Stimulated activated CD8-positive, alpha-beta memory T cell treated with anti-CD3 and anti-CD28 coated beads, Interleukin-12 subunit alpha, Interleukin-12 subunit beta, amount 100 ng/mL, for 4 hours (primary cell): ENCODE results near the gene CKB.
"Not testable (repeated sequence)": the region's sequence is repeated elsewhere in the genome, so short reads cannot be mapped to it uniquely, and the experiment has no call there.

Experiments used
- DNase-seq: peaks from one replicate; pipeline ENCODE4 v3.0.0-alpha.2; 2020; ENCODE audit warnings: low read depth

Gene CKB

GRCh38 chr14:103526247-103526913, 3.8 kb upstream of the CKB start:
- no peak for DNase-seq

- DNase-seq, result not testable (repeated sequence)
Observed at GRCh38 chr14:103525430-103526246, 3.0 kb upstream of the CKB start.

DNA sequence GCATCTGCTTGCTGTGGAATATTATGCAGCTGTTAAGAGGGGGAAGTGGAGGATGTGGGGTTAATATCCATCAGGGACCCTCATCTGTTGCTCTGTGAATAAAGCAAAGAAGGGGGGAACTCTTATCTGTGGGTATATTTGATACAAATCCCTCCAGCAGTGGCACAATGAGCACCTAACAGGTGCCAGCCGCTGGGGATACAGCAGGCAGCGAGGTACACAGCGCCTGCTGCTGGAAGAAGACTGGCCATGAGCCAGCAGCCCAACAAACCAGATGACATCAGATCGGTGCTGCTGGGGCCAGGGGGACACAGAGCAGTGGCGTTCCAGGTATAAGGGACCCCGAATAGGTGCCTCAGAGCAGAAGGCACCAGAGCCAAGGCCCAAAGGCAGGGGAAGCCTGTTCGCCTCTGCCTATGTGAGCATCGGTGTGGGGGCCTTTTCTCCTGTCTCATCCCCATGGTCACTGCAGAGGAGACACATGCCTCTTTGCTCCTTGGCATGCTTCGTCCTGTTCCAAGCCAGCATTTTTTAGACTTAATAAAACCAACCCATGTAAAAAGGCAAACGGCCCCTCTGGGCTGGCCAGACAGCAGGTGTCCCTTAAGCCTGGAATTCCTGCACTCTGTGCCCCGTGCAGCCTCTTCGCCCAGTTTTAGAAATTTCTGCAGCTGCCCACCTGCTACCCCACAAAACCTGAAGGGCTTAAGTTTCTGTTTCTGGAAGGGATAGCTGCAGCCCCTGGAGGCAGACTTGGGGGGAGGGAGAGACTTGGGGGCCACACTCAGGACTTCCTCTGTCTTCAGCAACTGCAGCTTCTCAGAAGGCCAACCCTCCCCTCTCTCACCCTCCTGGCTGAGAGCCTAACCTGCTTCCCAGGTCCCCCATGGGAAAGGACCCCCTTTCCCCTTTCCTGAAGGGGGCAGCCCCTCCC, 1.6 kb upstream of the CKB start:
- no peak for DNase-seq

GRCh38 chr14:103523575-103523954, 935 bp upstream of the CKB start:
- DNase-seq, result no peak

DNA sequence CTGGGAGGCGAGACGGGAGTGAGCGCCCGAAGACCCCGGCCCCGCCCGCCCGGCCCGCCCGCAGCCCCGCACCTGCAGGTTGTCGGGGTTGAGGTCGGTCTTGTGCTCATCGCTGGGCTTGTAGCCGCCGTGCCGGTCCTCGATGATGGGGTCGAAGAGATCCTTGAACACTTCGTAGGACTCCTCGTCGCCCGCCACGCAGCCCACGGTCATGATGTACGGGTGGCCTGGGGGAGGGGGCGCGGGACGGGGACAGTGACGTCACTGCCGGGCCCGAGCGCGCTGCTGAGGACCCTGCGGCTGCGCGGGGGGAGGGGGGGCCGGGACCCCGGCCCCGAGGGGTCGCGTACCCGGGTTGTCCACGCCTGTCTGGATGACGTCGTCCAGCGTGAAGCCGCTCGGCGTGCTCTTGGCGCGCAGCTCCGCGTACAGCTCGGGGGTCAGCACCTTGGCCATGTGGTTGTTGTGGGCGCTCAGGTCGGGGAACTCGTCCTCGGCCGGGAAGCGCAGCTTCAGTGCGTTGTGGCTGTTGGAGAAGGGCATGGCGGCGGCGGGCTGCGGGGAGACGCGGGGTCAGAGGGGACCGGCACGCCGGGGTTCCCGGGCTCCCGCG, 573 bp downstream of the CKB start:
- DNase-seq, result no peak

DNA sequence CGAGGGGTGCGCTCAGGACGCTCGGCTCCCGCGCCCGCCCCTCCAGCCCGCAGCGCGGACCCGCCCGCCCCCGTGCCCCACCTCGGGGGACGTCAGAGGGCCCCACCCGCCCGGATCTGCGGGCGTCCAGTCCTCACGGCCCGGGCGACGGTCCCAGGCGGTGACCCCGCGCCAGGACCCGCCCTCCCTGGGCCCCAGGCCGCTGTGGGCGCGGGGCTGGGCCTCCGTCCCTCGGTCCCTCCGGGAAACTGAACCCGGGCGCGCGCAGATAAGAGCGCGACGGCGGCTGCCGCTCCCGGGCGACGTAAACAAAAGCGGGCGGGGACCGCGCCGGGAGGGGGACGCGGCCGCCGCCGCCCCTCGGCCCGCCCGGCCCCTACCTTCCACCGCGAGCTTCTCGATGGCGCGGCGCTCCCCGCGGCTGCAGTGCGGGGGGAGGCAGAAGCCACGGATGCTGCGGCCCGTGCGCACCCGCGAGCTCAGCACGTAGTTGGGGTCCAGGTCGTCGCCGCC, 1.1 kb downstream of the CKB start:
- DNase-seq, result no peak

DNA sequence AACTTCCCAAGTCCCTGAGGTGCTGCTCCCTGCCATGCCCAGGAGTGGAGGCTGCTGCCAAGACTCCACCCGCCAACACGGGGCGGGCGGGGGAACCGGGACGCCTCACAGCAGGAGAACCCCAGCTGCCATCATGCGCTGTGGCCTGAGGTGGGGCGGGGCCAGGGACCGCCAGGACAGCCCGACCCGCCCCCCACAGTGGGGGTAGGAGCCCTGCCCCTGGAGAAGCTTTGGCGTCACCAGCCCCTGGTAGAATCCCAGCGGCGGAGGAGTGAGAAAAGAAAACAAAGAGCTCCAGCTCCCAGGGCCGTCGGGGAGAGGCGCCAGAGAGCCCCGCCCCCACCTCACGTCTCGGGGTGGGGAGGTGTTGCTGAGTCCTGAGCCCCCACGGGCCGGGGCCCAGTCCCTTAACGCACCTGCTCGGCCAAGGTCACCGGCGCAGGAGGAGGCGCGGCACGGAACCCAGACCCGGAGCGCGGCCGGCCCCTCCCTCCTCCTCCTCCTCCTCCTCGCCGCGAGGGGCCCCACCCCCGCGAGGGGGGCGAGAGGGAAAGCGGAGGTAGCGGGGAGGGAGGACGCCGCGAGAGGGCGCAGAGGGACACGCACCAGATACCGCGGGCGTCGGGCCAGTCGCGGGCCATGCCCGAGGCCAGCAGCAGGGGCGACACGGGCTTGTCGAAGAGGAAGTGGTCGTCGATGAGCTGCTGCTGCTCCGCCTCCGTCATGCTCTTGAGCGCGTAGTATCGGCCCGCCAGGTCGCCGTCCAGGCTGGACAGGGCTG, 1.8 kb downstream of the CKB start:
- DNase-seq, result peak; percentile 59

DNA sequence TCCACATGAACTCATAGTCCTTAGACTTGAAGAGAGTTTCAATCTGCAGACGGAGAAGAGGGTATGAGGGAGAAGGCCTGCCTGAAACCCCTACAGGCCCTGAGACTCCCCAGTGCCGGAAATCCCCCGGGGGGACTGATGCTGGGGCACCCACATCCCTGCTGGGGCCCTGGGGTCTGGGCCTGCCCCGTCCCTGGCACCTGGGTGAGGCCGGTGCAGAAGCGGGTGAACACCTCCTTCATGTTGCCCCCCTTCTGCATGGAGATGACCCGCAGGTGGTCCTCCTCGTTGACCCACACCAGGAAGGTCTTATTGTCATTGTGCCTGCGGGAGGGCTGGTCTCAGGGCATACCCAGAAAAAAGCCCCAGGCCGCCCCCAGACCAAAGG, 2.4 kb downstream of the CKB start:
- DNase-seq, result no peak

- DNase-seq, result no peak
Observed at GRCh38 chr14:103519837-103520212, 2.8 kb downstream of the CKB start.

- no peak for DNase-seq
Observed at GRCh38 chr14:103519043-103519836, 3.4 kb downstream of the CKB start.

DNA sequence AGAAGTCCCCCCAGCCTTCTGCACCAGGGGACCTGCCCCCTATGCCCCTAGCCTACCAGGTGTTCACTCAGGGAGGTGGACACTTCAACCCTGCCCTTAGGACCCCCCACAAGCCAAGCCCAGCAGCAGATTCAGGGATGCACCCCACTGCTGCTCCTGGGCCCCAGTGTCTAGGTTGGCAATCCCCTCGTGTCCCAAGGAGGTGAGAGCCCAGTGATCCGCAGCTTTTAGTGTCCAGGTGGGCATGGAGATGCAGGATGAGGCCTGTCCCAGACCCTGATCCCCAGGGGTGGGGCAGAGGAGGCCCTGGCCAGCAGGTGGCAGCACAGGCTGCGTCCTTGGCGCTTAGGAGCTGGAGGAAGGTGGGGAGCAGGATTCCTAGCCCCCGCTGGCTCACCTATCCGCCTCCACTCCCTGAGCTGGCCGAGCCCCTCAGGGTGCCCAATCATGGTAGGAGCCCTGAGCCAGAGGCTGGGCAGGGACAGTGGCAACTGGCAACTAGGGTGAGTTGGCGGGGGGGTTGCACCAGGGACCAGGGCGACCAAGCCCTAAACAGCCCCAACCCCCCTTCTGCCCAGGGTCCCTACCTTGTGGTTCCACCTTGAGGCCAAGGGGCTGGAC, 4.1 kb downstream of the CKB start:
- DNase-seq, result no peak

GRCh38 chr14:103517721-103518421, 4.8 kb downstream of the CKB start:
- no peak for DNase-seq

GRCh38 chr14:103517174-103517566, 5.5 kb downstream of the CKB start:
- no peak for DNase-seq

DNA sequence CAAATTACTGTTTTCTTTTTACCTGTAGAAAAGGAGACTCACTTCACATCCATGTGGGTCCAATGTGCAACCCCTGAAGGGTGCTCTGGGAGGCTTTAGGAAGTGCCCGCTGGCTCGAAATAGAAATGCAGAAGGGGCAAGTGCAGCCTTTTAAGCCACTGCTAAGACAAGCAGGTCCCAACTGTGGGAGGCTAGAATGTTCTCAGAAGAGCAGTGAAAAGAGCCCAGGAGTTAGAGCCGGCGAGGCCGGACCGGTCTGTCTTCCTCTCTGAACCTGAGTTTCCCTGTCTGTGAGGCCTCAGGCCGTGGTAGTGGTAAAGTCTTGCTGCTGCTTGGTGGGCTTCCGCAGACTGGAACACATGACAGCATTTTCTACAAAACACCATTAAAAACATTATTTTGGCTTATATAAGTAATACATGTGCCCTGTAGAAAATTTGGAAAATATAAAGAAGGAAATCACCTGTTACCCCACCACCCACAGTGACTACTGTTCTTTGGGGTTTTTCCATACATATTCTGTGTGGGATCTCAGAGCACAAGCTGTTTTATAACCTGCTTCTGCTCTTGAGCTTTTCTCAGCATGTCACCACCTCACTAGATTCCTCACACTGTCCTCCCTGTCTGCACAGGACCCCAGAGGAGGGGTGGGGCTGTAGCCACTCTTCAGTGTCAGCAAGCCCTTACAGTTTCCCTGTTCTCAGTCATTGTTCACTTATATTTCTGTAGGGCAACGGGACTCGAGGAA, 6.0 kb downstream of the CKB start:
- DNase-seq, result no peak

DNA sequence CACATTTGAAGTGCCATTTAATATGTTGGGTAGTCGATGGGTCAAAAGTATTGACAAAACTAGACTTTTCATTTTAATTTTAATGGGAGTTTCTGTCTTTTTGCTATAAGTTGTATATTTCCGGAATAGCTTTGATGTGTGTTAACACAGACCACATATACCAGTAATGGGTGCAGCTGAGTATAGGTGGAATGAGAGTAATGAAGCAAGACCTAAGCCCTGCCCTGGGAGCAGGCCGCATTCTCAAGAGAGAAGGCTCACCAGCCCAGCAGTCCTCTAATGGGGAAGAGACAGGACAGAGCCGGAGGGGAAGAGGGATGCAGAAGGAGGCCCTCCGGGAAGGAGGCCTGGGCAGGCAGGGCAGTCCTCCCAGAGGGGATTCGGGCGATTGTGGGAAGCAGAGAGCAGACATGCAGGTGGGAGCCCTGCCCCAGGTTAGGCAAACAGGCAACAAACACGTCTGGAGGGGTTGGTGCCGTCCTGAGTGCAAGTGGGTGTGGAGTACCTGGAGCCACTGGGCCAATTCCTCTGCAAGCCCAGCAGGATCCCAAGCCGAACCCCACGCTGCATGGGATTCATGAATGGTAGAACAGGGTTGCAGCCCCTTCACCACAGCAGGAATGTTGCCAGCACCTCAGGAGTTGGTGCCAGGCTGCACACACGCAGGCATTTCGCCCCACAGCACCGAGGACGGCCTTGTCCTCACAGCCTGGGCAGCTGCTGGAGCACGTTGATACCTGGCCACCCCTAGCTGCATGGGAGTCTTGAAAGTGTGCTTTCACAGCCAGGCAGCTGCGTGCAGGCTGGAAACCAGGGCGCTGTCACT, 7.8 kb downstream of the CKB start:
- no peak for DNase-seq

DNA sequence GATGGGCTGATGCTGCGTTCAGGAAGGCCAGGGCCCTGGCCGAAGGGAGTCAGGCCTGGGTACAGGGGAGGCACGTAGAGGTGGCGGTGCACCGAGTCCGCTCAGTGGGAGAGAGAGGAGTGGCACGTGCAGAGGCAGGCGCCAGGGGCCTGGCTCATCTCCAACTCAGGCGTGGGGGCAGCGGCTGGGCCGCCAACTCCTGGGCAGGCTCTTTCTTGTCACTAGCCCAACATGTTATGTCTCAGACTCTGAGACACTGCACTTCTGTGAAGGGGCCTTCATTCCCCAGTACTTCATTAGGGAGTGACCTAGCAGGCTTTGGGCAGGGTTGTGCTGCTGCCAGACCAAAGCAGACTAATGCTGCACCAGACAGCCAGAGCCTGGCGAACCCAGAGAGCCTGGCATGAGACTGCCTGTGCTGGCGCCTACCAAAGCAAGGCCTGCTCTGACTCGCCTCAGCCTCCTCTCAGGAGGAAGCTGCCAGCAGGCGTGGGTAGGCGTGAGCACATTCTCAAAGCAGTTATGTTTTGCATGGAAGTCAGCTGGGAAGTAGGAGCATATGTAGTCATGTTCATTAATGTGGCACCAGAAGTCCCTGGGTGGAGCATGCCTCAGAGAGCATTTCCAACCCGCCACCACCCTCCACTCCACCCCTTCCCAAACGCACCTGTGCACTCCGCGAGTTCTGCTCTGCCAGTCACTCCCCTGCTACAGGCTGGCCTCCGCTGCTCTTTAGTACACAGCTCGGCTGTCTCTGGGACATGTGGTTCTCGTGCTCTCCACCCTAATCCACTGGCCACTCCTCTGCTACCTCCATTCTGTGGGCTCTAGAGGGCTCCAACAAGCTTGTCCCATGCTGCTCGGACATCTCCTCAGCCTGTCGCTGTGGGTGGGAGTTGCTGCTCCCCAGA, 9.7 kb downstream of the CKB start:
- DNase-seq, result no peak

DNA sequence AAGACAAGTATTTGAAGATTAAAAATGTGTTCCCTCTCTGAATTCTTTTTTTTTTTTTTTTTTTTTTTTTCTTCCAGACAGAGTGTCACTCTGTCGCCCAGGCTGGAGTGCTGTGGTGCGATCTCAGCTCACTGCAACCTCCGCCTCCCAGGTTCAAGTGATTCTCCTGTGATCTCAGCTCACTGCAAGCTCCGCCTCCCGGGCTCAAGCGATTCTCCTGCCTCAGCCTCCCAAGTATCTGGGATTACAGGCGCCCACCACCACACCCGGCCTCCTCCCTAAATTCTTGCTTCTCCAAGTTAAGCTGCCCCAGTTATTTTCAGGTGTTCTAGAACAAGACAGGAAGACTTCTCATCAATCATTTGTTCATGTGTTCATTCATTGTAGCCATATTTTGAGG, 10.4 kb downstream of the CKB start:
- not testable (repeated sequence) for DNase-seq
